ENCODE measurements around the gene RAB37. TPM values are rescaled to one million over a fixed set of nuclear protein-coding genes. Genes with fewer than 3 reads are reported as not detected.
A peak's percentile ranks its signal among the peaks of the same experiment; 100 is the strongest.

Gene RAB37
- total and polyA plus RNA-seq, 7 donors, result 0.62 to 0.82 (median 0.69) TPM

- TF ChIP-seq CTCF (IDR thresholded peaks at IDR 0.05), result no peak
- no peak for ATAC-seq
- Histone ChIP-seq H3K27ac (no peak overlapping the region), H3K36me3 (ENCODE audit: insufficient read depth in 1 of 2, low read depth in 1 of 2) (peaks cover 7 to 60% of the 10 kb centered on the region in 2 donors), H3K9me3 (no peaks in the 10 kb centered on the region), H3K4me1 (peaks cover 11% of the 10 kb centered on the region), H3K4me3 (peak overlapping the region; percentile 94), H3K27me3 (ENCODE audit: insufficient read depth in 3 of 3, low read length in 2 of 3) (no peaks in the 10 kb centered on the region)
- 30 to 37% (median 36%) methylated on average over 10 of the region's 10 CpGs for WGBS, 3 donors
- no peak for DNase-seq
- intact Hi-C loops (cut with DNase I), result no loop called here
These were observed 39.9 kb downstream of the RAB37 start for GRCh38 chr17:74776990-74777389.

- no peaks in the 10 kb centered on the region for H3K9me3 ChIP-seq
- 73 to 93% (median 81%) methylated on average over 6 of the region's 6 CpGs for WGBS, 3 donors
- ATAC-seq (no peak), DNase-seq (no peak)
- H3K36me3 ChIP-seq (ENCODE audit: insufficient read depth in 1 of 2, low read depth in 1 of 2), result peaks cover 4 to 50% of the 10 kb centered on the region in 2 donors
- H3K4me1 ChIP-seq, result peaks cover 11% of the 10 kb centered on the region
- no peaks in the 10 kb centered on the region for H3K27me3 ChIP-seq (ENCODE audit: insufficient read depth in 3 of 3, low read length in 2 of 3)
- no peak overlapping the region for H3K27ac ChIP-seq
- intact Hi-C loops (cut with DNase I), result no loop called here
- no peak overlapping the region for H3K4me3 ChIP-seq
- TF ChIP-seq CTCF (IDR thresholded peaks at IDR 0.05), result no peak
These were observed 41.0 kb downstream of the RAB37 start for GRCh38 chr17:74777901-74778515.

GRCh38 chr17:74778960-74779359 is 41.9 kb downstream of the RAB37 start:
- DNase-seq (no peak), ATAC-seq (no peak)
- H3K27me3 ChIP-seq (ENCODE audit: insufficient read depth in 3 of 3, low read length in 2 of 3), result no peaks in the 10 kb centered on the region
- peaks cover 0 to 40% of the 10 kb centered on the region in 2 donors for H3K36me3 ChIP-seq (ENCODE audit: insufficient read depth in 1 of 2, low read depth in 1 of 2)
- TF ChIP-seq CTCF (IDR thresholded peaks at IDR 0.05), result no peak
- no peaks in the 10 kb centered on the region for H3K9me3 ChIP-seq
- intact Hi-C loops (cut with DNase I), result no loop called here
- no peak overlapping the region for H3K27ac ChIP-seq
- 68 to 82% (median 69%) methylated on average over 5 of the region's 5 CpGs for WGBS, 3 donors
- no peak overlapping the region for H3K4me3 ChIP-seq
- peaks cover 11% of the 10 kb centered on the region for H3K4me1 ChIP-seq

GRCh38 chr17:74779501-74779900 is 42.4 kb downstream of the RAB37 start:
- Histone ChIP-seq H3K4me3 (no peak overlapping the region), H3K27ac (no peak overlapping the region), H3K36me3 (ENCODE audit: insufficient read depth in 1 of 2, low read depth in 1 of 2) (peaks cover 0 to 40% of the 10 kb centered on the region in 2 donors), H3K4me1 (peaks cover 11% of the 10 kb centered on the region), H3K27me3 (ENCODE audit: insufficient read depth in 3 of 3, low read length in 2 of 3) (no peaks in the 10 kb centered on the region), H3K9me3 (no peaks in the 10 kb centered on the region)
- intact Hi-C loops (cut with DNase I), result no loop called here
- 83 to 88% (median 85%) methylated on average over 8 of the region's 8 CpGs for WGBS, 3 donors
- TF ChIP-seq CTCF (IDR thresholded peaks at IDR 0.05), result no peak
- ATAC-seq (no peak), DNase-seq (no peak)

GRCh38 chr17:74779948-74780400 is 42.9 kb downstream of the RAB37 start:
- Histone ChIP-seq H3K4me1 (peaks cover 11% of the 10 kb centered on the region), H3K4me3 (no peak overlapping the region), H3K36me3 (ENCODE audit: insufficient read depth in 1 of 2, low read depth in 1 of 2) (peaks cover 0 to 40% of the 10 kb centered on the region in 2 donors), H3K27ac (no peak overlapping the region), H3K27me3 (ENCODE audit: insufficient read depth in 3 of 3, low read length in 2 of 3) (no peaks in the 10 kb centered on the region), H3K9me3 (no peaks in the 10 kb centered on the region)
- ATAC-seq (no peak), DNase-seq (peak in 1 of 2 donors; percentile 73)
- TF ChIP-seq CTCF (IDR thresholded peaks at IDR 0.05), result no peak
- WGBS, 3 donors, result 76 to 79% (median 78%) methylated on average over 11 of the region's 11 CpGs
- intact Hi-C loops (cut with DNase I), result no loop called here

Data from psoas muscle (tissue), 8 donors.